ENCODE measurements around the gene MAX. TPM values are rescaled to one million over a fixed set of nuclear protein-coding genes. Genes with fewer than 3 reads are reported as not detected.
A peak's percentile ranks its signal among the peaks of the same experiment; 100 is the strongest.

The MAX gene
- total RNA-seq, 1 donor from 2014 or later: 22.2 TPM

DNA sequence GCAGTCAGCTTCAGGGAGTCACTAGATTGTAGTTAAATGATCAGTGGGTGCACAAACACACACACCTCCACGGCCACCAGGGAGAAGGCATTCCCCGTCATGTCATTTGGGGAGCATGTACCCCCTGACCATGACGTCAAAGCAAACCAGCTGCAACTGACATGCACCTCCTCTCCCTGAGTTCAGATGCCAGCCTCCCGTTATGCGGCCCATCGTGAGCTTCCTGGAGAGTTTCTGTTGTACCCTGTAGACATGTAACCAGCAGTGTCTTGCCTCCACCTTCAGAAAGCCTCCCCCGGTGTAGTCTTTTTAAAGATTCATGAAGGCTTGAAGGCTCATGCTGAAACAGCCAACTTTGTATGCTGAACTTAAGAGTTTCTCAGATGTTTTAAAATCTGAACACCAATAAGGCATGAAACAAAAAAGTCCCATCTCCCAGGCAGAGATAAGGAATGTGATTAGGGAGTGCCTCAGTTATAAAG is 60.8 kb downstream of the MAX start:
- no peaks in the 10 kb centered on the region for H3K4me1 ChIP-seq
- H3F3A ChIP-seq (ENCODE audit: low read depth): no peaks in the 10 kb centered on the region
- no peaks in the 10 kb centered on the region for H4K20me1 ChIP-seq (ENCODE audit: low read depth)
- H3K36me3 ChIP-seq: no peaks in the 10 kb centered on the region
- Mint-ChIP-seq H3K27me3 (ENCODE audit: insufficient read depth, low read depth) (peaks cover 5% of the 10 kb centered on the region), H3K4me1 (no peaks in the 10 kb centered on the region), H3K9me3 (no peaks in the 10 kb centered on the region), H3K36me3 (peaks cover 16% of the 10 kb centered on the region), H3K27ac (no peak overlapping the region), H3K4me3 (no peak overlapping the region)
- H3K9ac ChIP-seq: no peak overlapping the region
- TF ChIP-seq, protein P1, sequence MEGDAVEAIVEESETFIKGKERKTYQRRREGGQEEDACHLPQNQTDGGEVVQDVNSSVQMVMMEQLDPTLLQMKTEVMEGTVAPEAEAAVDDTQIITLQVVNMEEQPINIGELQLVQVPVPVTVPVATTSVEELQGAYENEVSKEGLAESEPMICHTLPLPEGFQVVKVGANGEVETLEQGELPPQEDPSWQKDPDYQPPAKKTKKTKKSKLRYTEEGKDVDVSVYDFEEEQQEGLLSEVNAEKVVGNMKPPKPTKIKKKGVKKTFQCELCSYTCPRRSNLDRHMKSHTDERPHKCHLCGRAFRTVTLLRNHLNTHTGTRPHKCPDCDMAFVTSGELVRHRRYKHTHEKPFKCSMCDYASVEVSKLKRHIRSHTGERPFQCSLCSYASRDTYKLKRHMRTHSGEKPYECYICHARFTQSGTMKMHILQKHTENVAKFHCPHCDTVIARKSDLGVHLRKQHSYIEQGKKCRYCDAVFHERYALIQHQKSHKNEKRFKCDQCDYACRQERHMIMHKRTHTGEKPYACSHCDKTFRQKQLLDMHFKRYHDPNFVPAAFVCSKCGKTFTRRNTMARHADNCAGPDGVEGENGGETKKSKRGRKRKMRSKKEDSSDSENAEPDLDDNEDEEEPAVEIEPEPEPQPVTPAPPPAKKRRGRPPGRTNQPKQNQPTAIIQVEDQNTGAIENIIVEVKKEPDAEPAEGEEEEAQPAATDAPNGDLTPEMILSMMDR (IDR thresholded peaks at IDR 0.05): no peak
- TF ChIP-seq EZH2phosphoT487 (IDR thresholded peaks at IDR 0.05) (no peak), EZH2 (IDR thresholded peaks at IDR 0.05) (no peak)
- no peaks in the 10 kb centered on the region for H3K9me3 ChIP-seq (ENCODE audit: low read depth)
- no peak overlapping the region for H3K4me2 ChIP-seq
- no peak overlapping the region for H3K4me3 ChIP-seq
- no peaks in the 10 kb centered on the region for H3K27me3 ChIP-seq
- H3K27ac ChIP-seq: no peak overlapping the region
- H3K79me2 ChIP-seq (ENCODE audit: low read depth): no peaks in the 10 kb centered on the region
- no peak for DNase-seq (ENCODE audit: low spot score)
- no peak overlapping the region for H2AFZ ChIP-seq (replicated peaks)

DNA sequence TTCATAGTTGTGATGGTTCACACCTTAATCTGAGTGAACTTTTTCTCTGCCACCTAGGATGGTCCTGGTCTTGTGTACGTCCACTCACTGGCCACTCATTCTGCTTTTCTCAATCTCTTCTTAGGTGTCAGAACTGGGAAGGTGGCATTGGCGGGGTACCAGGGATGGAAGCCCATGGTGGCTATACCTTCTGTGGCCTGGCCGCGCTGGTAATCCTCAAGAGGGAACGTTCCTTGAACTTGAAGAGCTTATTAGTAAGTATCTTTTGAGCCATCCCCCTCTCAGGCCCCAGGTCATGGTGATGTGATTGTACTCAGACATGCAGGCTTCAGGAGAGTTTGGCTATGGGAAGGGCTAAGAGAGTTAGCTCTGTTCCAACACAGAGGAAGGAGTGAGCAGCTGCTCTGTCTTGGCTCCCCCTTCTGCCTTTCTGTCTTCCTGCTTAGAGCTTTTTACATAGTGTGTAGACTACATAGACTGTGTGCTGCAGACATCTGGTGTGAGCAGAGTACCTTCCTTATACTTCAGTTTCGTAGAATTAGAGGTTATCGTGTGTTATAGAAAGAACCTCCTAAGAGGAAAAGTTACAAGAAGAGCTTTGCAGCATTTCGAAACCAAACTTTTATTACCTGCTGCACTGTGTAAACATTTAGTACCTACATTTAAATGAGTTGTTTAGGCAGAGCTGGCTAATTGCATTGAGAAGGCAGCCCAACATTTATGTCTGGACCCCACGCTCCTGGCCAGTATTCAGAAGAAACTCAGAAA is 61.5 kb downstream of the MAX start:
- H3K36me3 Mint-ChIP-seq: peaks cover 14% of the 10 kb centered on the region
- Histone ChIP-seq H3K4me3 (no peak overlapping the region), H3K4me2 (no peak overlapping the region), H2AFZ (replicated peaks) (no peak overlapping the region), H3K36me3 (no peaks in the 10 kb centered on the region), H3K79me2 (ENCODE audit: low read depth) (no peaks in the 10 kb centered on the region), H3F3A (ENCODE audit: low read depth) (no peaks in the 10 kb centered on the region), H3K9ac (no peak overlapping the region), H3K9me3 (ENCODE audit: low read depth) (no peaks in the 10 kb centered on the region), H3K27me3 (no peaks in the 10 kb centered on the region), H4K20me1 (ENCODE audit: low read depth) (no peaks in the 10 kb centered on the region), H3K27ac (no peak overlapping the region), H3K4me1 (no peaks in the 10 kb centered on the region)
- peaks cover 5% of the 10 kb centered on the region for H3K27me3 Mint-ChIP-seq (ENCODE audit: insufficient read depth, low read depth)
- DNase-seq (ENCODE audit: low spot score): no peak
- no peaks in the 10 kb centered on the region for H3K9me3 Mint-ChIP-seq
- TF ChIP-seq EZH2 (IDR thresholded peaks at IDR 0.05) (no peak), EZH2phosphoT487 (IDR thresholded peaks at IDR 0.05) (no peak)
- TF ChIP-seq, protein P1 (IDR thresholded peaks at IDR 0.05): no peak
- no peak overlapping the region for H3K4me3 Mint-ChIP-seq
- no peak overlapping the region for H3K27ac Mint-ChIP-seq
- H3K4me1 Mint-ChIP-seq: no peaks in the 10 kb centered on the region

DNA sequence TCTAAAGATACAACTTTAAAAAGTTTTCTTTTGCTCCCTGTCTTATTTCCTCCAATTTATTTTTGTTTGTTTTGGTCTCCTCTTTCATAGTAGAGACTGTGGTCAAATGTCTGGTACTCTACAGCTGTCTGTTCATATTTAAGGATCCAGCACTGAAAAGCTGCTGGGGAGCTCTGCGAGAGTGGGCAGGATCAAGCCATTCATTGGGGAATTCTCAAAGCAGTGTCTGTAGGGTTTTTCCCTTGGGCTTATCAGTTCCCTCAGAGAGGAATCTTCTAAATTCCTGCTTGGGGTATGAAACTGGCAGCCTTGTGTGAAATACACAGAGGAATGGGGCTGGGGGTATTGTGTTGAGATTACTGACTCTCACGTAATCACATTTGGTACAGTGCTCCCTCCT is 63.4 kb downstream of the MAX start:
- no peaks in the 10 kb centered on the region for H3K27me3 ChIP-seq
- peaks cover 5% of the 10 kb centered on the region for H3K27me3 Mint-ChIP-seq (ENCODE audit: insufficient read depth, low read depth)
- DNase-seq (ENCODE audit: low spot score): peak; percentile 11
- no peaks in the 10 kb centered on the region for H4K20me1 ChIP-seq (ENCODE audit: low read depth)
- no peak overlapping the region for H3K4me3 Mint-ChIP-seq
- H3K27ac ChIP-seq: no peak overlapping the region
- H3K4me3 ChIP-seq: no peak overlapping the region
- no peak overlapping the region for H3K4me2 ChIP-seq
- H3K27ac Mint-ChIP-seq: no peak overlapping the region
- no peaks in the 10 kb centered on the region for H3K4me1 ChIP-seq
- peaks cover 13% of the 10 kb centered on the region for H3K36me3 Mint-ChIP-seq
- H3K79me2 ChIP-seq (ENCODE audit: low read depth): no peaks in the 10 kb centered on the region
- no peak overlapping the region for H3K9ac ChIP-seq
- no peak overlapping the region for H2AFZ ChIP-seq (replicated peaks)
- H3K9me3 Mint-ChIP-seq: no peaks in the 10 kb centered on the region
- peaks cover 7% of the 10 kb centered on the region for H3K4me1 Mint-ChIP-seq
- H3K36me3 ChIP-seq: no peaks in the 10 kb centered on the region
- no peaks in the 10 kb centered on the region for H3K9me3 ChIP-seq (ENCODE audit: low read depth)
- TF ChIP-seq, protein P1 (IDR thresholded peaks at IDR 0.05): no peak
- no peak for TF ChIP-seq EZH2 (IDR thresholded peaks at IDR 0.05)
- TF ChIP-seq EZH2phosphoT487 (IDR thresholded peaks at IDR 0.05): no peak
- no peaks in the 10 kb centered on the region for H3F3A ChIP-seq (ENCODE audit: low read depth)

Measured in neural progenitor cell (in vitro differentiated cells).